ENCODE measurements around the gene TOPAZ1. TPM values are rescaled to one million over a fixed set of nuclear protein-coding genes. Genes with fewer than 3 reads are reported as not detected.

The TOPAZ1 gene
- total and polyA plus RNA-seq, 2 of the 8 experiments (the other 6 are each of a cell fraction or from before 2014, with no cell fraction given): not detected

- DNase-seq (ENCODE audit: low read depth in 1 of 2, low spot score in 2 of 2): no peak
- Histone ChIP-seq H3K9ac (replicated peaks in 1 of 4; ENCODE audit: extremely low read depth in 1 of 4, low read depth in 3 of 4, low read length in 3 of 4) (no peak overlapping the region), H3K18ac (ENCODE audit: extremely low read depth, low read length) (no peak overlapping the region), H3K23me2 (ENCODE audit: low read depth, low read length) (no peaks in the 10 kb centered on the region), H3K4ac (replicated peaks; ENCODE audit: insufficient read length, low read depth, low read length) (no peak overlapping the region), H2BK15ac (ENCODE audit: low read length) (no peak overlapping the region), H3K4me3 (ENCODE audit: extremely low read depth in 1 of 4, insufficient read depth in 2 of 4, low read depth in 3 of 4, low read length in 4 of 4) (no peak overlapping the region), H3K79me1 (ENCODE audit: low read depth, low read length) (no peaks in the 10 kb centered on the region), H4K8ac (ENCODE audit: extremely low read depth, insufficient read depth, low read length) (no peak overlapping the region), H4K20me1 (replicated peaks in 1 of 2; ENCODE audit: control insufficient read depth in 1 of 2, insufficient read depth in 2 of 2, low read length in 2 of 2) (no peaks in the 10 kb centered on the region), H2BK120ac (replicated peaks; ENCODE audit: low read depth, low read length) (no peak overlapping the region), H3K14ac (ENCODE audit: insufficient read length) (no peak overlapping the region), H3K27ac (ENCODE audit: low read depth, low read length) (no peak overlapping the region), H4K91ac (replicated peaks; ENCODE audit: insufficient read length, low read length) (no peak overlapping the region), H3K27me3 (replicated peaks in 1 of 4; ENCODE audit: control insufficient read depth in 3 of 4, extremely low read depth in 1 of 4, insufficient read depth in 3 of 4, low read length in 3 of 4) (no peaks in the 10 kb centered on the region), H3K56ac (replicated peaks; ENCODE audit: insufficient read length, low read depth, low read length) (no peak overlapping the region), H3K36me3 (ENCODE audit: control insufficient read depth in 2 of 4, insufficient read depth in 4 of 4, low read length in 3 of 4) (no peaks in the 10 kb centered on the region), H2BK5ac (ENCODE audit: low read depth, low read length) (no peak overlapping the region), H2AK5ac (ENCODE audit: low read depth, low read length) (no peak overlapping the region), H3K23ac (ENCODE audit: insufficient read length) (no peak overlapping the region), H2BK12ac (ENCODE audit: low read depth, low read length) (no peak overlapping the region), H3K79me2 (ENCODE audit: control insufficient read depth in 1 of 2, insufficient read depth in 2 of 2, low read length in 2 of 2) (no peaks in the 10 kb centered on the region), H2AFZ (ENCODE audit: low read length) (no peak overlapping the region), H3K9me3 (ENCODE audit: insufficient read depth in 2 of 2, low read depth in 1 of 2, low read length in 1 of 2) (no peaks in the 10 kb centered on the region), H3K4me2 (ENCODE audit: insufficient read depth in 1 of 2, low read depth in 2 of 2, low read length in 2 of 2) (no peak overlapping the region), H2BK20ac (ENCODE audit: low read length) (no peak overlapping the region), H4K5ac (ENCODE audit: insufficient read length, low read depth, low read length) (no peak overlapping the region), H3K4me1 (replicated peaks in 1 of 4; ENCODE audit: control insufficient read depth in 3 of 4, insufficient read depth in 4 of 4, low read length in 3 of 4) (no peaks in the 10 kb centered on the region)
- FAIRE-seq: no peak
- no peak for TF ChIP-seq GABPA (IDR thresholded peaks at IDR 0.05; ENCODE audit: borderline replicate concordance, insufficient read depth, low read length)
- no peak for TF ChIP-seq CBX5 (IDR thresholded peaks at IDR 0.05; ENCODE audit: low read depth, low read length)
- TF ChIP-seq ZNF274 (IDR thresholded peaks at IDR 0.05; ENCODE audit: borderline replicate concordance, extremely low read depth, low read length): no peak
- TF ChIP-seq BRCA1 (IDR thresholded peaks at IDR 0.05; ENCODE audit: low read depth, low read length): no peak
- no peak for TF ChIP-seq TCF12 (IDR thresholded peaks at IDR 0.05; ENCODE audit: low read depth, low read length)
- TF ChIP-seq BACH1 (IDR thresholded peaks at IDR 0.05; ENCODE audit: low read length): no peak
- TF ChIP-seq E2F6 (IDR thresholded peaks at IDR 0.05): no peak
- TF ChIP-seq CEBPB (IDR thresholded peaks at IDR 0.05; ENCODE audit: low read depth, low read length): no peak
- no peak for TF ChIP-seq USF2 (IDR thresholded peaks at IDR 0.05; ENCODE audit: low read length)
- TF ChIP-seq KDM5A (IDR thresholded peaks at IDR 0.05; ENCODE audit: low read length): no peak
- no peak for TF ChIP-seq HDAC2 (IDR thresholded peaks at IDR 0.05; ENCODE audit: borderline replicate concordance in 1 of 2, low read depth in 2 of 2, low read length in 2 of 2)
- TF ChIP-seq POLR2AphosphoS5 (IDR thresholded peaks at IDR 0.05; ENCODE audit: low read depth, low read length): no peak
- no peak for TF ChIP-seq SIRT6 (IDR thresholded peaks at IDR 0.05; ENCODE audit: low read length)
- TF ChIP-seq KDM4A (IDR thresholded peaks at IDR 0.05; ENCODE audit: low read depth, low read length, severe bottlenecking): no peak
- ChIA-PET CTCF (ENCODE audit: partially characterized antibody) (interaction anchor here (0.8 to 1.7 kb wide), 4 partner anchors 12 to 78 kb away, joined by 3 to 5 read pairs (median 3); no protein-coding TSS in a partner anchor), POLR2A (ENCODE audit: partially characterized antibody) (no interaction called here)
These were observed 30.7 kb upstream of the TOPAZ1 start for GRCh38 chr3:44210967-44211366.

Data from H1 (cell line).